ENCODE data around the gene SIM2. TPM values are rescaled to one million over a fixed set of nuclear protein-coding genes. Genes with fewer than 3 reads are reported as not detected.

Gene SIM2
- polyA plus RNA-seq, 1 donor from 2014 or later, result not detected

DNA sequence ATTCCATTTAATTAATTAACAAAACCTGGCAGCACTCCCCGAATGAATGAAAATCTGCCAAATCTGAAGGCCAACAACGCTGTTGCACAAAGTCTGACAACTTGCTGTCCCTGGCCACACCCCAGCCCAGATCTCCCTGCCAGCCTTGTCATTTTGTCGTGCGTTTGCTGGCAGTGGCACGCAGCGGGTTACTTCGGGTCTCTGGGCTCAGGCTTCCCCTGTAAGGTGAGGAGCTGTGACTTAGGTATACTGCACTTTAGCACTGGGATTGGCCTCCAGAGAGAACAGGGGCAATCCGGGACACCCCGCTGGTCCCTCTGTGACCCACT, 34.3 kb upstream of the SIM2 start:
- H3F3A ChIP-seq (ENCODE audit: insufficient read depth, low read length, poor library complexity, severe bottlenecking), result no peaks in the 10 kb centered on the region
- H3K9me3 ChIP-seq (ENCODE audit: low read length), result no peaks in the 10 kb centered on the region
- H3K79me2 ChIP-seq (replicated peaks; ENCODE audit: insufficient read depth, low read length), result no peaks in the 10 kb centered on the region
- no peak overlapping the region for H3K4me2 ChIP-seq (ENCODE audit: low read length)
- H3K27me3 ChIP-seq (ENCODE audit: insufficient read depth, low read depth, low read length), result no peaks in the 10 kb centered on the region
- no peak overlapping the region for H3K27ac ChIP-seq (ENCODE audit: low read length)
- no peaks in the 10 kb centered on the region for H3K9me2 ChIP-seq (ENCODE audit: insufficient read depth, low read length)
- H3K4me3 ChIP-seq (ENCODE audit: low read length), result no peak overlapping the region
- H3K36me3 ChIP-seq (ENCODE audit: insufficient read depth, low read length), result no peaks in the 10 kb centered on the region
- no peak overlapping the region for H2AFZ ChIP-seq (ENCODE audit: low read depth, low read length)
- no peak overlapping the region for H3K9ac ChIP-seq (ENCODE audit: low read length)
- H4K20me1 ChIP-seq (ENCODE audit: insufficient read depth), result no peaks in the 10 kb centered on the region
- no peak for TF ChIP-seq MXI1 (conservative IDR thresholded peaks at IDR 0.05; ENCODE audit: poor library complexity, severe bottlenecking)
- no peak for TF ChIP-seq SMC3 (conservative IDR thresholded peaks at IDR 0.05; ENCODE audit: poor library complexity)
- no peak for TF ChIP-seq RAD21 (conservative IDR thresholded peaks at IDR 0.05)
- TF ChIP-seq EP300 (conservative IDR thresholded peaks at IDR 0.05; ENCODE audit: poor library complexity, severe bottlenecking), result no peak
- TF ChIP-seq POLR2AphosphoS5 (IDR thresholded peaks at IDR 0.05), result no peak
- no peak for TF ChIP-seq EZH2 (IDR thresholded peaks at IDR 0.05; ENCODE audit: borderline replicate concordance, insufficient read depth, low read length, poor library complexity, severe bottlenecking)
- TF ChIP-seq, protein P1, sequence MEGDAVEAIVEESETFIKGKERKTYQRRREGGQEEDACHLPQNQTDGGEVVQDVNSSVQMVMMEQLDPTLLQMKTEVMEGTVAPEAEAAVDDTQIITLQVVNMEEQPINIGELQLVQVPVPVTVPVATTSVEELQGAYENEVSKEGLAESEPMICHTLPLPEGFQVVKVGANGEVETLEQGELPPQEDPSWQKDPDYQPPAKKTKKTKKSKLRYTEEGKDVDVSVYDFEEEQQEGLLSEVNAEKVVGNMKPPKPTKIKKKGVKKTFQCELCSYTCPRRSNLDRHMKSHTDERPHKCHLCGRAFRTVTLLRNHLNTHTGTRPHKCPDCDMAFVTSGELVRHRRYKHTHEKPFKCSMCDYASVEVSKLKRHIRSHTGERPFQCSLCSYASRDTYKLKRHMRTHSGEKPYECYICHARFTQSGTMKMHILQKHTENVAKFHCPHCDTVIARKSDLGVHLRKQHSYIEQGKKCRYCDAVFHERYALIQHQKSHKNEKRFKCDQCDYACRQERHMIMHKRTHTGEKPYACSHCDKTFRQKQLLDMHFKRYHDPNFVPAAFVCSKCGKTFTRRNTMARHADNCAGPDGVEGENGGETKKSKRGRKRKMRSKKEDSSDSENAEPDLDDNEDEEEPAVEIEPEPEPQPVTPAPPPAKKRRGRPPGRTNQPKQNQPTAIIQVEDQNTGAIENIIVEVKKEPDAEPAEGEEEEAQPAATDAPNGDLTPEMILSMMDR (IDR thresholded peaks at IDR 0.05; ENCODE audit: poor library complexity, severe bottlenecking), result no peak
- TF ChIP-seq TAF1 (IDR thresholded peaks at IDR 0.05; ENCODE audit: low read depth), result no peak
- no peak for TF ChIP-seq REST (IDR thresholded peaks at IDR 0.05; ENCODE audit: borderline replicate concordance)

GRCh38 chr21:36665806-36666205, 33.1 kb upstream of the SIM2 start:
- Histone ChIP-seq H3K27me3 (ENCODE audit: insufficient read depth, low read depth, low read length) (no peaks in the 10 kb centered on the region), H4K20me1 (ENCODE audit: insufficient read depth) (no peaks in the 10 kb centered on the region), H3K4me3 (ENCODE audit: low read length) (no peak overlapping the region), H3K27ac (ENCODE audit: low read length) (no peak overlapping the region), H2AFZ (ENCODE audit: low read depth, low read length) (no peak overlapping the region), H3K9me3 (ENCODE audit: low read length) (no peaks in the 10 kb centered on the region), H3K9ac (ENCODE audit: low read length) (no peak overlapping the region), H3K79me2 (replicated peaks; ENCODE audit: insufficient read depth, low read length) (no peaks in the 10 kb centered on the region), H3K9me2 (ENCODE audit: insufficient read depth, low read length) (no peaks in the 10 kb centered on the region), H3K36me3 (ENCODE audit: insufficient read depth, low read length) (no peaks in the 10 kb centered on the region), H3K4me2 (ENCODE audit: low read length) (no peak overlapping the region), H3F3A (ENCODE audit: insufficient read depth, low read length, poor library complexity, severe bottlenecking) (no peaks in the 10 kb centered on the region)
- TF ChIP-seq MXI1 (conservative IDR thresholded peaks at IDR 0.05; ENCODE audit: poor library complexity, severe bottlenecking), result no peak
- no peak for TF ChIP-seq EZH2 (IDR thresholded peaks at IDR 0.05; ENCODE audit: borderline replicate concordance, insufficient read depth, low read length, poor library complexity, severe bottlenecking)
- TF ChIP-seq SMC3 (conservative IDR thresholded peaks at IDR 0.05; ENCODE audit: poor library complexity), result no peak
- TF ChIP-seq, protein P1 (IDR thresholded peaks at IDR 0.05; ENCODE audit: poor library complexity, severe bottlenecking), result no peak
- TF ChIP-seq EP300 (conservative IDR thresholded peaks at IDR 0.05; ENCODE audit: poor library complexity, severe bottlenecking), result no peak
- no peak for TF ChIP-seq TAF1 (IDR thresholded peaks at IDR 0.05; ENCODE audit: low read depth)
- TF ChIP-seq REST (IDR thresholded peaks at IDR 0.05; ENCODE audit: borderline replicate concordance), result no peak
- no peak for TF ChIP-seq POLR2AphosphoS5 (IDR thresholded peaks at IDR 0.05)
- no peak for TF ChIP-seq RAD21 (conservative IDR thresholded peaks at IDR 0.05)
